T-helper 2 cell (primary cell): Measurements from ENCODE around the gene SPTAN1.

Experiments used
- DNase-seq, 5 experiments: peaks; one replicate each; pipeline versions ENCODE4 v3.0.0 to v3.0.0-alpha.2; 2012 to 2022

Gene SPTAN1

DNA sequence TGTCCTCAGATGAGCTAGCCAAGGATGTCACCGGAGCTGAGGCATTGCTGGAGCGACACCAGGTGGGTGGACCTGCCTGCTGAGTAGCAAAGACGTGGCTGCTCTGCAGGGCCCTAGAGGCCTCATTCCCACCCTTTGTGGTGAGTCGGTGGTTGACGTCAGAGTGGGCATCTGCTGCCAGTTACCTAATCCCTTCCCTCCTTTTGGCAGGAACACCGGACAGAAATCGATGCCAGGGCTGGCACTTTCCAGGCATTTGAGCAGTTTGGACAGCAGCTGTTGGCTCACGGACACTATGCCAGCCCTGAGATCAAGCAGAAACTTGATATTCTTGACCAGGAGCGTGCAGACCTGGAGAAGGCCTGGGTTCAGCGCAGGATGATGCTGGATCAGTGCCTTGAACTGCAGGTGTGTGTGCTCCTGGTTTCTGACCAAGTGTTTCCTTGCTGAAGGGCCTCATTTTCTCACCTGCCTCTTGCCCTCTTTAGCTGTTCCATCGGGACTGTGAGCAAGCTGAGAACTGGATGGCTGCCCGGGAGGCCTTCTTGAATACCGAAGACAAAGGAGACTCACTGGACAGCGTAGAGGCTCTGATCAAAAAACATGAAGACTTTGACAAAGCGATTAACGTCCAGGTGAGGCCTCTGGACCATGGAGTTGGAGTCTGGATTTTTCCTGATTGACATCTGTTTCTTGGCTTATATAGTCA lies 55.4 kb downstream of the SPTAN1 start:
- no peak for DNase-seq

DNA sequence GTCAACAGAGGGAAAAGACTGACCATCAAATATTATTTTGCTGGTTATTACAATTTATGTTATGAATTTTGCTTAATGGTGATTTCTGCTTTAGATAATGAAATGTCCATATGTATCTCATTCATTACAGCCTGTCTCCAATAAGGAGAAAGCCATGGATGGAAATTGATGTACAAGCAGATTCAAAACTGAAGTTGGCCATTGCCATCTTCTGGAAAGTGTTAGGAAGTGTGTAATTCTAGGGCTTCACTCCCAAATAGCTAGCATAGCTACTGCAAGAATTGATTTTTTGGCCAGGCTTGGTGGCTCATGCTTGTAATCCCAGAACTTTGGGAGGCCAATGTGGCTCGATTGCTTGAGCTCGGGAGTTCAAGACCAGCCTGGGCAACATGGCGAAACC lies 58.5 kb downstream of the SPTAN1 start:
- no peak for DNase-seq

DNA sequence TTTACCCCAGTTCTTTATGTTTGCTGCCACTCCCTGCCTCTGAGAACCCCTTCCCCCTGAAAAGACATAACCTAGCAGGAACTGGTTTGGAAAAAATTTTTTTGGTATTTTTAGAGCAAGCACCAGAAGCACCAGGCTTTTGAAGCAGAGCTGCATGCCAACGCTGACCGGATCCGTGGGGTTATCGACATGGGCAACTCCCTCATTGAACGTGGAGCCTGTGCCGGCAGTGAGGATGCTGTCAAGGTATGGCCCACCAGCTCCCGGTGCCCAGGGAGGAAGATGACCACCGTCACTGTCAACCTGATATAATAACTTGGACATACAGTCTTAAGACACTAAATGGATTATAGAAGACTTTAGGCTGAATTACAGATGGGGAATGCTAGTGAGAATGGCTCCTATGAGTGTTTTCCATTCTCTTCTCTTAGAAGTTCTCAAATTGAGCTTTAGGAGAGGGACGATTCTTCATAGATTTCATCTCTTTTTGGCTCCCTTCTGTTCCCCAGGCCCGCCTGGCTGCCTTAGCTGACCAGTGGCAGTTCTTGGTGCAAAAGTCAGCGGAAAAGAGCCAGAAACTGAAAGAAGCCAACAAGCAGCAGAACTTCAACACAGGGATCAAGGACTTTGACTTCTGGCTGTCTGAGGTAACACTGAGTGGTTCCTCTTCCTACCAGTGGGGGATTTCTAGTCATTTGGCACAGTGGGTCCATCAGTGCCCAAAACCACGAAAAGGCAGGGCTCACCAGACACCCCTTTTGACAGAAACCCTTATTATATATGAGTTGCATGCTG lies 59.4 kb downstream of the SPTAN1 start:
- no peak for DNase-seq

DNA sequence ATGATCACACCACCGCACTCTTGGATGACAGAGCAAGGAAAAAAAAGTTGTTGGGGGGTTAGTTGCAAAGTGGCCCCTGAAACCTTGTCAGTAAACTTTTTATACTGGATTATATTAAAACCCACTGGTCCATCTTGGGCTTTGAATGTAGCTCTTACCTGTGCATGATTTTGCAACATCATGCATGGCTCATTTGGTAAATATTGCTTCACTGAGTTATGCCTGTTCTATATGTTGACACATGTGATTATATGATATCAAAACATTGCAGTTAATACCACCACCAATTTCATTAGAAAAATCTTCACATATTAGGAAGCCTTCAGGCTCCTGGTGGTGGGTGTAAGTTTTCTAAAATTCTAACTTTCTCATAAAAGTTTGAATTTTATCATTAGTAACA lies 62.3 kb downstream of the SPTAN1 start:
- DNase-seq, result no peak

DNA sequence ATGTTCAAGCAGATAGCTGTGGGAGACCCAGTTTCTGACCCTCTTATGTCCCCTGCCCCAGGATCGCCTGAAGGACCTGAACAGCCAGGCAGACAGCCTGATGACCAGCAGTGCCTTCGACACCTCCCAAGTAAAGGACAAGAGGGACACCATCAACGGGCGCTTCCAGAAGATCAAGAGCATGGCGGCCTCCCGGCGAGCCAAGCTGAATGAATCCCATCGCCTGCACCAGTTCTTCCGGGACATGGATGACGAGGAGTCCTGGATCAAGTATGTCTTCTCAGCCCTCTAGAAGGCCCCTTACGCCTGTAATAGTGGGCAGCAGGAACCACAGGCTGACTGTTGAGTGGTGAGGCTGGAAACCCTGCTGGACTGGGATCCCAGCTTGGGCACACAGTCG lies 63.2 kb downstream of the SPTAN1 start:
- no peak for DNase-seq

DNA sequence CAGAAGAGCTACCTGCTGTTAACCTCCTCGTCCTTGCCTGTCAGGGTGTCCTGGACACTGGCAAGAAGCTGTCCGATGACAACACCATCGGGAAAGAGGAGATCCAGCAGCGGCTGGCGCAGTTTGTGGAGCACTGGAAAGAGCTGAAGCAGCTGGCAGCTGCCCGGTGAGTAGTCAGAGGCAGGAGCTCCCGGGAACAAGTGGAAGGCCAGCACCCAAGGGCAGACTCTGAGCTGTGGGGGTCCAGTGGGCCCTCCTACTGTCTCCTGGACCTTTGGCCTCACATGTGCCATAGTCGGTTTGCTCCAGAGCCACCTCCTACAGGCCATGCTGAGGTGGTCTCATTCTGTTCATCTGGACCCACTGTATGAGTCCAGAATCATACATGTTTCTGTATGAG lies 65.6 kb downstream of the SPTAN1 start:
- no peak for DNase-seq

DNA sequence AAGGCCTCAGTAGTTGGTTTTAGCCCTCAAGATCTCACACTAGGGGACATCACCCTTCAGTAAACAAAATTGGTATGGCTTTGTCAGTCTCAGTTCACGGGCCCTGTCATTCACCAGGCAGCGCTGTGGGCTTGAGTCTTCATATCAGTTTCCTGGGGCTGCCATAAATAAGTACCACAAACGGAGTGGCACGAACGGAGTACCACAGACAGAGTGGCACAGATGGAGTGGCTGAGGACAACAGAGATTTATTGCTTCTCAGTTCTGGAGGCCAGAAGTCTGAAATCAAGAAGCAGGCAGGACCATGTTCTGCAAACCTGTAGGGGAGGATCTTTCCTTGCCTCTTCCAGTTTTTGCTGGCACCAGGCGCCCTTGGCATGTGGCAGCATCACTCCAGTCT lies 66.7 kb downstream of the SPTAN1 start:
- no peak for DNase-seq

DNA sequence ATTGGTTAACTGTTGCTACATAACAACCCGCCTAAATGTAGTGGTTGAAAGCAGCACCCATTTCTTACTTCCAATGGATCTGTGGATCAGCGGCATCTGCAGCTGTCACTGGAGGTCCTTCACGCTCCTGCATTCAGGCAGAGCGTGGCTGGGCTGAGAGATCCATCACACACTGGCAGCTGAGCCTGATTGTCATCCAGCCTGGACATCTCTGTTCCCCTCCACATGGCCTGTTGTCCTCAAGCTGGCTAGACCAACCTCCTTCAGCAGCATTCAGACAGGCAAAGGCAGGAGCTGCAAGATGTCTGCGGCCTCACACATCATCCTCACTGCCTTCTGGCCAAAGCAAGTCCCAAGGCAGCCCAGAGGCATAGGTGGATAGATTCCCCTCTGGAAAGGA lies 67.4 kb downstream of the SPTAN1 start:
- DNase-seq, result no peak

DNA sequence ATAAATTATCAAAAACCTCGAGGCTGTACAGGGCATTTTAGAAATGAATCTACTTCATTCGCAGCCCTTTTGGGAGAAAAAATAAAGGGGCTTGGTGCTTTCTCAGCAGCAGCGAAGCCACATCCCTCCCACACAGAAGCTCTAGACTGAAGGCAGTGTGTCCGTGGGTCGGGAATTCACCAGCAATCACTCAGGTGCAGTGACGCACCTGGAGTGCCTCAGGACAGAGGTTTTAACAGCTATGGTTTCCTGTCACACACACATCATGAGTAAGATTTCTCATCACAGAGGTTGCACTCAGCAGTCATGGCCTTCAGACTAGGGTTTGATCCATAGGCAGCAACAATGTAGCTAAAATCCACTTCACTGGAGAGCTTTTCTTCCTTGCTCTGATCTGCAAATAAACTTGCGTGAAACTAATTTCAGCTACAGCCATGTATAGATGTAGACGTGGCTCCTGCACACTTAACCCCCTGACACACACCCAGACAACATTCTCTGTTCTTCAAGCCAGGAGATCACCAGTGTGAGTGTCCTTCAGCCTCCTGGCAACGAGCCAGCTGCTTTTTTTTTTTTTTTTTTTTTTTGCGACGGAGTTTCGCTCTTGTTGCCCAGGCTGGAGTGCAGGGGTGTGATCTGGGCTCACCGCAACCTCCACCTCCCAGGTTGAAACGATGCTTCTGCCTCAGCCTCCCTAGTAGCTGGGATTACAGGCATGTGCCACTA lies 69.5 kb downstream of the SPTAN1 start:
- no peak for DNase-seq

DNA sequence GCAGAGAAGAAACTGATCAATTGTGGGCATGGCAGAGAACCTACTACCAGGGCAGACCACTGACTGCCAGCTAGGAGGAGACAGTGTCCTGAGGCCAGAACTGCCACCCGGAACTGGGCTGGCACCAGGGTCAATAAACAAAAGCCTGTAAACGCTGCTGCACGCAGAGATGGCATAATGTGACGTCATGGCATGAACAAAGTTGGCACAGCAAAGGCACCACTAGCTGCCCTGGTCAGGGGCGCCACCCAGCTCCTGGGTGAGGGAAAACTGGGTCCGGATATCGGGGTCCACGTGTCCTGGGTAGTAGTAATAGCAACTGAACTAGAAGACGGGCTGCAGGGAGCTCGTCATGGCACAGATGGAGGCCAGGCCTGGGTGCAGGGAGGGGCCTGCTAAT lies 72.2 kb downstream of the SPTAN1 start:
- no peak for DNase-seq

DNA sequence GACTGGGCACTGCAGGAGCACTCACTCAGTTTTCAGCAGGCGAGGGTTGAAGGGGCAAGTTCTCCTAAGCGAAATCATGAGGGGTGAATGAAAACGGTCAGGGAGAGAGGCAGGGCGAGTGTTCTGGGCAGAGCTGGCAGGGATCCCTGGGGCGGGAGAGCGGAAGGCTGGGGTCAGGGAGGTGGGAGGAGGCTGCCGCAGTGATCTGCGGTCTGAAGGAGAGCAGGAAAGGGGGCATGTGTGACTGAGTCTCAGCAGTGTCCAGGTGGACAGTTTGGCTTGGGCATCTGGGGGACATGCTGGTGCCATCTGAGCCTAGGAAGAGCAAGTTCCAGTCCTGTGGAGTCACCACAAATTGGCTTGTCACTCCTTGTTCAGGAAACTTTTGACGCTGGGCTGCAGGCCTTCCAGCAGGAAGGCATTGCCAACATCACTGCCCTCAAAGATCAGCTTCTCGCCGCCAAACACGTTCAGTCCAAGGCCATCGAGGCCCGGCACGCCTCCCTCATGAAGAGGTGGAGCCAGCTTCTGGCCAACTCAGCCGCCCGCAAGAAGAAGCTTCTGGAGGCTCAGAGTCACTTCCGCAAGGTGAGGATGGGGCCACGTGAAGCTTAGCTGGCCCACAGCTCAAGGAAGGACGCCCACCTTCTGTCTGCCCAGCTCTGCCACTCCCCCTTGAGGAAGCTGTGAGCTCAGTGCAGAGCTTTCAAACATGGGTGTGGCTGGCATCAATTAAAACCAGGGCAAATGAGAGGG lies 73.2 kb downstream of the SPTAN1 start:
- no peak for DNase-seq

DNA sequence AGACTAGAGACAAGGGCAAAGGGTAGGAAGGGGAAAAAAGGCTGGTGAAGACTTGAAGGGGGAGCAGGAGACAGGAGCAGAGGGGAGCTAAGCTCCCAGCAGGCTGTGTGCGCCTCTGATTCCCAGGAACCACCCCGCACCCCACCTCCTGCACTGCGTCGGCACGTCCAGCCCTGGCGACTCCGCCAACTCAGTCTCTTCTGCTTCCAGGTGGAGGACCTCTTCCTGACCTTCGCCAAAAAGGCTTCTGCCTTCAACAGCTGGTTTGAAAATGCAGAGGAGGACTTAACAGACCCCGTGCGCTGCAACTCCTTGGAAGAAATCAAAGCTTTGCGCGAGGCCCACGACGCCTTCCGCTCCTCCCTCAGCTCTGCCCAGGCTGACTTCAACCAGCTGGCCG lies 73.8 kb downstream of the SPTAN1 start:
- DNase-seq, result no peak

DNA sequence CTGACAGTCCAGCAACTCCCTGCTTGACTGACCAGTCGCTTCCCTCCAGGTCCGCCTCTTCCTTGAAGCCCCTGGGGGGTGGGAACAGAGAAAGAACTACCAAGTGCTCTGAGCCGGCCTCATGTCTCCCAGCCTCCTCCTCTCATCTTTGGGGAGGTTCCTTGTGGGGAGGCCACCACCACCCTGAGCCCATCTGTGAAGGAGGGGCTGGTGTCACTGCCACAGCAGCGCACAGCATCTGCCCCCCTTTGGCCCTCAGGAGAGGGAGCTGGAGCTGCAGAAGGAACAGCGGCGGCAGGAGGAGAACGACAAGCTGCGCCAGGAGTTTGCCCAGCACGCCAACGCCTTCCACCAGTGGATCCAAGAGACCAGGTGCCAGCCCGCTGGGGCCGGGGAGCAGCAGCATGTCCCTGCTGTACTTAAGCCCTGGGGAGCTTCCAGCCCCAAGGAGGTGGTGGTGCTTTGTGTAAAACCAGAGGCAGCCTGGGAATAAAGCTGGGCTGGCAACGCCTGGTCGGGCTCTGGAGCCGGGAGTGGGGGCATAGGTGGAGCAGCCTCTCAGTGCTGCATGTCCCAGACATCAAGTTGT lies 74.8 kb downstream of the SPTAN1 start:
- DNase-seq, result no peak

DNA sequence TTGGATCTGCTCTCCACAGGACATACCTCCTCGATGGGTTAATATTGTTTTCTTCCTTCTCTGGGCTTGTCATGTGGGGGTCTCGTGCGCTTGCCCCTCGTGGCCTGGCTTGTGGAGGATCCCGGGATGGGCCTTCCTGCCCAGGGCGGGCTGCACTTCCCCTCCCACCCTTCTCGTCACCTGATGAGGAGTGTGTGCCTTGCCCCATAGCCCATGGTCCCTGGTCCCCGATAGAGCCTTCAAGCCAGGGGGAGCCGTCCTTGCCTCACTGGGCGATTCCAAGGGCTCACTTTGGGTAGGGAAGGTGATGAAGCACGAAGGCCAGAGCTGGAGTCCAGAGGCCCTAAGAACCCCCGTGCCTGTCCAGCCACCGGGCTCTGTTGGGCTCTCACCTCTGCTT lies 75.5 kb downstream of the SPTAN1 start:
- no peak for DNase-seq

DNA sequence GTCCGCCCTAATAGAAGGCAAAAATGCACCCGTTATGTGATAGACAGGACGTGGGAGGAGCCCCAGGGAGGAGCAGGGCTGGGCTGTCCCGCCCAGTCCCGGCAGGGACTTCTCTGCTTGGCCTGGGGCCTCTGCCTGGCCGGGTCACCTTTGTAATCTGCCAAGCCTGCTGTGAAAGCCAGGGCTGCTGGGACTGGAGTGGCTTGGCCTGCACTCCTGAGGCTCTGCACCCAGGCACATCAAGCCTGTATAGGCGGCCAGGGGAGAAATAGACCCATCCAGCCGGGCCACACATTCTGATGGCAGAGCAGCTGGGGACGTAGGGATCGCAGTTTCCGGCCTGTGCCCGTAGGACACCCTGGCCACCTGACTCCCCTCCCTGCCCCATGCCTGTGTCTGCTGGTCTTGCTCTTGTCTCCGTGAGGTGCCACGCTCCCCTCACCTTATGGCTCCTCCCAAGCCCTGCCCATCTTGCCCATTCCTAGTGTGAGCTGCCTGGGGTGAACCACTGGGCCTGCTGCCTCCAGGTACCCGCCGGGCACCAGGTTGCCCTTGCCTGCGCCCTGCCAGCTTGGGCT lies 76.2 kb downstream of the SPTAN1 start:
- DNase-seq, result no peak

DNA sequence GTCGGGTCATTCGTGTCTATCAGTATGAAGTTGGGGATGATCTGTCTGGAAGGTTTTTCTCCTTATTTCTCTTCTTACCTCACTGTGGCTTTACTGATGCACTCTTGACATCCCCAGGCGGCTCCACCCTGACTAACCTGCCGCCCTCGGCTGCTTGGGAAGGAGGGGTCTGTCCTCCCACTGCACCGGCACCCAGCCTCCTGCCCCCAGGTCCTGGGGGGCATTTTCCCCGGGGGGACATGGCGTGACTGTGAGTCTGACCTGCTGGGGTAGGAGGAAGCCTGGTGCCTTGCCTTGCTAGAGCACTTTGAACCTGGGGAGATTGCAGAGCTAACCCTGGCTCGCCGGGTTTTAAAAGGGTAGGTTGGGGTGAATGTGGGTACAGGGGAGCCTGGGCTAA lies 76.7 kb downstream of the SPTAN1 start:
- DNase-seq, result no peak

DNA sequence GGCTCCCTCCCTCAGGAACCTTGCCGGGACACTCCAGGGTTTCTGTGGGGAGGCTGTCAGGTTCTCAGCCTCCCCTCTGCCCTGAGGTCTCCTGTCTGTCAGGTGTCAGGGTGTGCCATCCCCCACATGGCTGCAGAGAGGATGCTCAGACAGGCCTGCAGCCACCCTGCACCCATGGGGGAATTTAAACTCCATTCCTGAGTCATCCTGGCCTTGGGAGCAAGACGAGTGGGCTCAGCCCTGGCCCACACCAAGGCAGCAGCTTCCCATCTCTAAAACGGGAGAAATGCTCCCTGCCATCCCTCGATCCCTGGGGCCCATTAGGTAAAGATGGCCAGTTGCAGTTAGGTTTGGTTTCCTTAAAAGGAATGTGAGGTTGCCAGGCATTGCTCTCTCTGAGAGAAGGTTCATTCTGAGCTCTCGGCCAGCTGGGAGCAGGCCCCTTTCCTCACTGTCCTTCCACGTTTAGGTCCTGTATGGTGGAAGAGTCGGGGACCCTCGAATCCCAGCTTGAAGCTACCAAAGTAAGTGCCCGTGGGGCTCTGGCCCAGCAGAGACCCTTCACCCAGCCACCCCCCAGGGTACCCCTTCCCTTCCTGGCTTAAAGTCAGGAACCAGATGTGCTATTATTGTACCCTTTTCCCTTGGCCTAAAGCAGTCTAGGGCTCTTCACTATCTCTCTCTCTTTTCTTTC lies 77.6 kb downstream of the SPTAN1 start:
- no peak for DNase-seq

DNA sequence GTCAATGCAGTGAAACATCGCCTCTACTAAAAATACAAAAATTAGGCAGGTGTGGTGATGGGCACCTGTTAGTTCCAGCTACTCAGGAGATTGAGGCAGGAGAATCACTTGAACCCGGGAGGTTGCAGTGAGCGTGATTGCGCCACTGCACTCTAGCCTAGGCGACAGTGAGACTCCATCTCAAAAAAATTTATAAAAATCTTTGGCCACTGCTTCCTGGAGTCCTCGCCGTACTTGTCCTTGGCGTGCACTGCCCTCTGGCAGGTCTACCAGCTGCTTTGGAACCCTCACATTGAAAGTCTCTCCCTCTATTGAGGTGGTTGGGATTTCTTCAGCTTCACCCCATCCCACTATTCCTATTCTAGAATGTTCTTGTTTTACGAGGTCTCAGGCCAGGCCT lies 79.2 kb downstream of the SPTAN1 start:
- DNase-seq, result no peak

DNA sequence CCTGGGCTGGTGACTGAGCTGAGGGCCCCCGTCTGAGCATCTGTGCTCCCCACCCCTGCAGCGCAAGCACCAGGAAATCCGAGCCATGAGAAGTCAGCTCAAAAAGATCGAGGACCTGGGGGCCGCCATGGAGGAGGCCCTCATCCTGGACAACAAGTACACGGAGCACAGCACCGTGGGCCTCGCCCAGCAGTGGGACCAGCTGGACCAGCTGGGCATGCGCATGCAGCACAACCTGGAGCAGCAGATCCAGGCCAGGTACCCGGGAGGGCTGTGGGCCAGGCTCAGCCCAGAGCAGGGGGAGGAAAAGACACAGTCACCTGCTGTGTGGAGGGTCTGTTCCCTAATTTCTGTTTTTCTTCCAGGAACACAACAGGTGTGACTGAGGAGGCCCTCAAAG lies 79.7 kb downstream of the SPTAN1 start:
- DNase-seq, result no peak

DNA sequence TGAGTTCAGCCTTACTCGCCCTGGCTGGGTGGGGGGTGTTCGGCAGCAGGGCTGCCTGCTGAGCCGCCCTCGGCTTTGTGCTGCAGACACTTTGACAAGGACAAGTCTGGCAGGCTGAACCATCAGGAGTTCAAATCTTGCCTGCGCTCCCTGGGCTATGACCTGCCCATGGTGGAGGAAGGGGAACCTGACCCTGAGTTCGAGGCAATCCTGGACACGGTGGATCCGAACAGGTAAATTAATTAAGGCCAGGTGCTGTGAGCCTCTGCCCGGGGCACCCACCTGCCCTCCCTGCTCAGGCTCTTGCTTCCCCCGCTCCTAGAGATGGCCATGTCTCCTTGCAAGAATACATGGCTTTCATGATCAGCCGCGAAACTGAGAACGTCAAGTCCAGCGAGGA lies 80.1 kb downstream of the SPTAN1 start:
- no peak for DNase-seq

DNA sequence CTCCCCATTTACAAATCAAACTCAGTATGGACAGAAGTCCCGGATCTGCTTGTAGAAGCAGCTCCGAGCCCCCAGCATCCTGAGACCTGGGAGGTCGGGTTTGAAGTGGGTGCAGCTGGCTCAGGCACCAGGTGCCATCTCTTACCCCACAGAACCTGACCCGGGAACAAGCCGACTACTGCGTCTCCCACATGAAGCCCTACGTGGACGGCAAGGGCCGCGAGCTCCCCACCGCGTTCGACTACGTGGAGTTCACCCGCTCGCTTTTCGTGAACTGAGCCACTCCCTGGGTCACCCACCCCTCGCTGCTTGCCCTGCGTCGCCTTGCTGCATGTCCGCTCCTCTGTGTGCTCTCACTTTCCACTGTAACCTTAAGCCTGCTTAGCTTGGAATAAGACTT lies 80.7 kb downstream of the SPTAN1 start:
- DNase-seq, result no peak

DNA sequence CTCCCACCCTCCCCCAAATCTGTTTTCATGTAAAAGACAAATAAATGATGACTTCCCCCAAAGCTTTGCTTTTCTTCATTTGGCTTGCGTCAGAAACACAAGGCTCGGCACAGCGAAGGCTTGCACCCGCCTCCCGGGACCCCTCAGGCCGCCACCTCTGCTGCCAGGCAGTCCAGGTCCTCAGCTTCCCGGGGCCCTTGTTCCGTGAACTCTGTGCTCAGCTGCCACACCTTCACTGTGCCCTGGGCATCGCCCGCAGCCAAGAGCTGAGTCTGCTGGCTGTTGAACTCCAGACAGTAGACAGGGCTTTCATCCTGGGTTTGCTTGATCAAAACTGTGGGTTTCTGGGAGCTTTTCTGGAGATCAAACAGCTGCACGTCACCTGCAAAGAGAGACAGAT lies 81.2 kb downstream of the SPTAN1 start:
- no peak for DNase-seq
